Measurements from ENCODE around the gene LHFPL3. TPM values are rescaled to one million over a fixed set of nuclear protein-coding genes. Genes with fewer than 3 reads are reported as not detected.

LHFPL3 gene
- total and polyA plus RNA-seq, 2 experiments from 2014 or later: 0.24 TPM; not detected in 1

DNA sequence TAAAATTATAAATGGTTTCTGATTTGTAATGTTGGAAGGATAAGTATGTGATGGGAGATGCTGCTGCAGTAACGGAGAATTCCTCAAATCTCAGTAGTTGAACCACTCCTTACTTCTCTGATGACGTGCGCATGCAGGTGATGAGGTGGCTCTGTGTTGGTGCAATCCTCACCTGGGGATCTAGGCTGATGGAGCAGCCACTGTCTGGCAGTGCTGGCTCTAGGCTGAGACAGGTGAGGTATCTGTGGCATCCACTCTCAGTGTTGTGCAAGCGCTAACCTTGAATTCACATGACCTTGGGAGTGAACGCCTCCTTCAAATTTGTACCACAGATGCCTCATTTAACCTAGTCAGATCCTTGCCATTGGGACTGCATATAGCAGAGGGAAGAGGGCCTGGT lies 35.0 kb downstream of the LHFPL3 start:
- 0 out of 3 replicates have a peak overlapping the region, but pooled peaks have one; percentile 27 for H3K4me3 Mint-ChIP-seq
- Histone ChIP-seq H3K4me3 (peak overlapping the region; percentile 34; the same call in 1 of the 2 replicates), H3K36me3 (ENCODE audit: insufficient read depth) (no peaks in the 10 kb centered on the region), H2AFZ (0 out of 2 replicates have a peak overlapping the region, but pooled peaks have one; percentile 12), H3K4me1 (ENCODE audit: insufficient read depth) (peaks cover 39% of the 10 kb centered on the region), H3K9me2 (ENCODE audit: insufficient read depth) (no peaks in the 10 kb centered on the region), H3K27ac (ENCODE audit: low read depth) (peak overlapping the region; percentile 79; the same call in 1 of the 2 replicates), H4K20me1 (replicated peaks; ENCODE audit: insufficient read depth) (no peaks in the 10 kb centered on the region), H3K4me2 (peak overlapping the region; percentile 69), H3F3A (replicated peaks; ENCODE audit: low read depth) (0 out of 2 replicates have a peak, but pooled peaks cover 3% of the 10 kb centered on the region), H3K79me2 (replicated peaks; ENCODE audit: insufficient read depth) (no peaks in the 10 kb centered on the region), H3K27me3 (ENCODE audit: insufficient read depth) (no peaks in the 10 kb centered on the region)
- H3K27ac Mint-ChIP-seq: no peak overlapping the region
- peak; percentile 71 for ATAC-seq
- H3K9me3 Mint-ChIP-seq: no peaks in the 10 kb centered on the region
- no peaks in the 10 kb centered on the region for H3K36me3 Mint-ChIP-seq (ENCODE audit: low read depth)
- peaks cover 38% of the 10 kb centered on the region for H3K4me1 Mint-ChIP-seq
- H3K27me3 Mint-ChIP-seq (ENCODE audit: insufficient read depth, low read depth, poor library complexity): no peaks in the 10 kb centered on the region
- TF ChIP-seq POLR2AphosphoS5 (IDR thresholded peaks at IDR 0.05; ENCODE audit: low read depth) (no peak), ZNF331 (CRISPR knock-in tag; IDR thresholded peaks at IDR 0.05; ENCODE audit: low read depth) (no peak), ZNF114 (CRISPR knock-in tag; IDR thresholded peaks at IDR 0.05) (no peak), NANOG (IDR thresholded peaks at IDR 0.05; ENCODE audit: borderline replicate concordance) (no peak), EZH2phosphoT487 (IDR thresholded peaks at IDR 0.05; ENCODE audit: unreplicated experiment) (no peak)
- TF ChIP-seq, protein P1, sequence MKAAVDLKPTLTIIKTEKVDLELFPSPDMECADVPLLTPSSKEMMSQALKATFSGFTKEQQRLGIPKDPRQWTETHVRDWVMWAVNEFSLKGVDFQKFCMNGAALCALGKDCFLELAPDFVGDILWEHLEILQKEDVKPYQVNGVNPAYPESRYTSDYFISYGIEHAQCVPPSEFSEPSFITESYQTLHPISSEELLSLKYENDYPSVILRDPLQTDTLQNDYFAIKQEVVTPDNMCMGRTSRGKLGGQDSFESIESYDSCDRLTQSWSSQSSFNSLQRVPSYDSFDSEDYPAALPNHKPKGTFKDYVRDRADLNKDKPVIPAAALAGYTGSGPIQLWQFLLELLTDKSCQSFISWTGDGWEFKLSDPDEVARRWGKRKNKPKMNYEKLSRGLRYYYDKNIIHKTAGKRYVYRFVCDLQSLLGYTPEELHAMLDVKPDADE (IDR thresholded peaks at IDR 0.05): no peak
- TF ChIP-seq, protein P2, sequence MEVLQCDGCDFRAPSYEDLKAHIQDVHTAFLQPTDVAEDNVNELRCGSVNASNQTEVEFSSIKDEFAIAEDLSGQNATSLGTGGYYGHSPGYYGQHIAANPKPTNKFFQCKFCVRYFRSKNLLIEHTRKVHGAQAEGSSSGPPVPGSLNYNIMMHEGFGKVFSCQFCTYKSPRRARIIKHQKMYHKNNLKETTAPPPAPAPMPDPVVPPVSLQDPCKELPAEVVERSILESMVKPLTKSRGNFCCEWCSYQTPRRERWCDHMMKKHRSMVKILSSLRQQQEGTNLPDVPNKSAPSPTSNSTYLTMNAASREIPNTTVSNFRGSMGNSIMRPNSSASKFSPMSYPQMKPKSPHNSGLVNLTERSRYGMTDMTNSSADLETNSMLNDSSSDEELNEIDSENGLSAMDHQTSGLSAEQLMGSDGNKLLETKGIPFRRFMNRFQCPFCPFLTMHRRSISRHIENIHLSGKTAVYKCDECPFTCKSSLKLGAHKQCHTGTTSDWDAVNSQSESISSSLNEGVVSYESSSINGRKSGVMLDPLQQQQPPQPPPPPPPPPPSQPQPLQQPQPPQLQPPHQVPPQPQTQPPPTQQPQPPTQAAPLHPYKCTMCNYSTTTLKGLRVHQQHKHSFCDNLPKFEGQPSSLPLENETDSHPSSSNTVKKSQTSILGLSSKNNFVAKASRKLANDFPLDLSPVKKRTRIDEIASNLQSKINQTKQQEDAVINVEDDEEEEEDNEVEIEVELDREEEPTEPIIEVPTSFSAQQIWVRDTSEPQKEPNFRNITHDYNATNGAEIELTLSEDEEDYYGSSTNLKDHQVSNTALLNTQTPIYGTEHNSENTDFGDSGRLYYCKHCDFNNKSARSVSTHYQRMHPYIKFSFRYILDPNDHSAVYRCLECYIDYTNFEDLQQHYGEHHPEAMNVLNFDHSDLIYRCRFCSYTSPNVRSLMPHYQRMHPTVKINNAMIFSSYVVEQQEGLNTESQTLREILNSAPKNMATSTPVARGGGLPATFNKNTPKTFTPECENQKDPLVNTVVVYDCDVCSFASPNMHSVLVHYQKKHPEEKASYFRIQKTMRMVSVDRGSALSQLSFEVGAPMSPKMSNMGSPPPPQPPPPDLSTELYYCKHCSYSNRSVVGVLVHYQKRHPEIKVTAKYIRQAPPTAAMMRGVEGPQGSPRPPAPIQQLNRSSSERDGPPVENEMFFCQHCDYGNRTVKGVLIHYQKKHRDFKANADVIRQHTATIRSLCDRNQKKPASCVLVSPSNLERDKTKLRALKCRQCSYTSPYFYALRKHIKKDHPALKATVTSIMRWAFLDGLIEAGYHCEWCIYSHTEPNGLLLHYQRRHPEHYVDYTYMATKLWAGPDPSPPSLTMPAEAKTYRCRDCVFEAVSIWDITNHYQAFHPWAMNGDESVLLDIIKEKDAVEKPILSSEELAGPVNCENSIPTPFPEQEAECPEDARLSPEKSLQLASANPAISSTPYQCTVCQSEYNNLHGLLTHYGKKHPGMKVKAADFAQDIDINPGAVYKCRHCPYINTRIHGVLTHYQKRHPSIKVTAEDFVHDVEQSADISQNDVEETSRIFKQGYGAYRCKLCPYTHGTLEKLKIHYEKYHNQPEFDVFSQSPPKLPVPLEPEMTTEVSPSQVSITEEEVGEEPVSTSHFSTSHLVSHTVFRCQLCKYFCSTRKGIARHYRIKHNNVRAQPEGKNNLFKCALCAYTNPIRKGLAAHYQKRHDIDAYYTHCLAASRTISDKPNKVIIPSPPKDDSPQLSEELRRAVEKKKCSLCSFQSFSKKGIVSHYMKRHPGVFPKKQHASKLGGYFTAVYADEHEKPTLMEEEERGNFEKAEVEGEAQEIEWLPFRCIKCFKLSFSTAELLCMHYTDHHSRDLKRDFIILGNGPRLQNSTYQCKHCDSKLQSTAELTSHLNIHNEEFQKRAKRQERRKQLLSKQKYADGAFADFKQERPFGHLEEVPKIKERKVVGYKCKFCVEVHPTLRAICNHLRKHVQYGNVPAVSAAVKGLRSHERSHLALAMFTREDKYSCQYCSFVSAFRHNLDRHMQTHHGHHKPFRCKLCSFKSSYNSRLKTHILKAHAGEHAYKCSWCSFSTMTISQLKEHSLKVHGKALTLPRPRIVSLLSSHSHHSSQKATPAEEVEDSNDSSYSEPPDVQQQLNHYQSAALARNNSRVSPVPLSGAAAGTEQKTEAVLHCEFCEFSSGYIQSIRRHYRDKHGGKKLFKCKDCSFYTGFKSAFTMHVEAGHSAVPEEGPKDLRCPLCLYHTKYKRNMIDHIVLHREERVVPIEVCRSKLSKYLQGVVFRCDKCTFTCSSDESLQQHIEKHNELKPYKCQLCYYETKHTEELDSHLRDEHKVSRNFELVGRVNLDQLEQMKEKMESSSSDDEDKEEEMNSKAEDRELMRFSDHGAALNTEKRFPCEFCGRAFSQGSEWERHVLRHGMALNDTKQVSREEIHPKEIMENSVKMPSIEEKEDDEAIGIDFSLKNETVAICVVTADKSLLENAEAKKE (CRISPR knock-in tag; IDR thresholded peaks at IDR 0.05): no peak
- DNase-seq (ENCODE audit: low spot score): peak; percentile 22
